Rectal smooth muscle tissue (tissue), 1 donor: ENCODE data around the gene MDM1.

Experiments
- H3K27ac ChIP-seq: one replicate; pipeline ENCODE4 v1.7.0; 2013; ENCODE audit warnings: low read depth, low read length, inconsistent platforms
- H3K27me3 ChIP-seq: one replicate; pipeline ENCODE4 v1.7.0; 2013; ENCODE audit warnings: low read length; ENCODE audit not compliant: control insufficient read depth, insufficient read depth
- H3K36me3 ChIP-seq: one replicate; pipeline ENCODE4 v1.7.0; 2013; ENCODE audit warnings: low read length; ENCODE audit not compliant: control insufficient read depth, insufficient read depth
- H3K4me1 ChIP-seq: one replicate; pipeline ENCODE4 v1.7.0; 2013; ENCODE audit warnings: low read length; ENCODE audit not compliant: control insufficient read depth, insufficient read depth
- H3K4me3 ChIP-seq: one replicate; pipeline ENCODE4 v1.7.0; 2013; ENCODE audit warnings: low read length
- H3K9ac ChIP-seq: one replicate; pipeline ENCODE4 v1.7.0; 2013; ENCODE audit warnings: low read length

The MDM1 gene

DNA sequence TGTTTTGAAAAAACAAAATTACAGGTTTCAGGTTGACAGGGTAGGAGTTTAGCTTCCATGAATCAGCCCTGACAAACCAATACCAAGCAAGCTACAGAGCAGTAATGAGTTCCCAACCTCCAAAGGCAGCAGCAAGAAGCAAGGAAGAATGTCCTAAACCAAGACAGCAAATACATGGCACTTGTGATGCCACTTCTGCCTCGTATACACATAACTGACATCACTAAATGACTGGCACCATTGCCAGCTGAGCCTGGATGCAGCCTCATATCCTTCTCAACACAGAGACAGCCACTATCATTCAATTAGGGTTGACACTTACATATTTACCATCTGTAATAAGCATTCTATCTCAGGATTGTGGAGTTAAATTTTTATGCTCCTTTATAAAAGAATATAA is 35.0 kb upstream of the MDM1 start:
- no peaks in the 10 kb centered on the region for H3K36me3 ChIP-seq
- H3K4me1 ChIP-seq, result peaks cover 9% of the 10 kb centered on the region
- no peak overlapping the region for H3K27ac ChIP-seq
- H3K4me3 ChIP-seq, result no peak overlapping the region
- no peak overlapping the region for H3K9ac ChIP-seq
- H3K27me3 ChIP-seq, result no peaks in the 10 kb centered on the region

DNA sequence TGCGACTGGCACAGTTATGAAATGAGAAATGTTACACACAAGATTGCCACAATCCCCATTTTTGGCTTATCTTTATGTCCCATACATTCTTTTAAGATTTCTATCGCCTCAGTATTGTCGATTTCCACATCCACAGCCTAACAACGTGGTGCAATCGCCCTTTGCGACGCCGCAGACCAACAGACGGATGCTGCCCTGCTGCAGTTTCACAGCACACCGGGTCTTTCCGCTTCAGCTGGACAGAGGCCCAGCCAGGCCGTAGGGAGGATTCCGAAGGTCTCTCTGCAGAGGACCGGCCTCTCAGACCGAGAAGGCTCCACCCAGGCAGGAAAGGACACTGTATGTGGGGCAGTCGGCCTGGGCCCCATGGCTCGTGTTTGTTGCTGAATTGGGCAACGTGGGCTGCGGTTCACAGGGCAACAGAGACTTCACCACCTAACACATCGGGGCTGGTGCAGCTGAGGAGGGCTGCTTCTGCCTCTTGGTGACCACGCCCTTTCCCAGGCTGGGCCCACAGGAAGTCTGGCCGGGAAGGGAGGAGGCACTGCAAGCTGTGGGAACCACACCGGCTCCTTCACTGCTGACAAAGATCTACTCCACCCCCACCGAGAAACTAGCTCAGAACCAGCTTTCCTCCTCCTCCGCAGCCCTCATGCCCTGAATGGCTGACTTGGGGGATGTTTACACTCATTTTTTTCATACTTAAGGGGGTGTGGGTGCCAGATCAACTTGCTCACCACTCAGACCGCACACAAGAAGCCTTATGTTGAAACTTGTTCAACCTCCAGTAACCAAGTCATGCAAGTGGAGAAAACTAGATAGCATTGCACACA is 32.9 kb upstream of the MDM1 start:
- Histone ChIP-seq H3K27ac (peak overlapping the region; percentile 93), H3K4me1 (peaks cover 9% of the 10 kb centered on the region), H3K9ac (peak overlapping the region; percentile 3), H3K27me3 (no peaks in the 10 kb centered on the region), H3K36me3 (no peaks in the 10 kb centered on the region), H3K4me3 (peak overlapping the region; percentile 44)

DNA sequence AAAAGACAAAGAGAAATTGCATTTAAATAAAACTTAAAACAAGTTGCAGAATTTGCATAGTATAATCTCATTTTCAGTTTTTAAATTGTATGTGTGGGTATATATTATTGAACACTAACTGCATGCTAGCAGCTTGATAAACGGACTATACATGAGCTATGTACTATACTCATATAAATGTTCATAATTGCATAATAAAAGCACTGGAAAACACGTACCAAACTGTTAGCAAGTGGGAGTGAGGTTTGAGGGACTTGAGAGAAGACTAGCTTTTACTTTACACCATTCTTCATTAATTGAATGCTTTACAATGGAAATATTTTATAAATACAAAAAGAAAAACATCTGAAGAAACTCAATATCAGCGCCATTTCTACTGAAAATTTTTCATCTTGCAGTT is 32.2 kb upstream of the MDM1 start:
- Histone ChIP-seq H3K4me3 (no peak overlapping the region), H3K4me1 (peaks cover 9% of the 10 kb centered on the region), H3K27ac (peak overlapping the region; percentile 93), H3K27me3 (no peaks in the 10 kb centered on the region), H3K36me3 (no peaks in the 10 kb centered on the region), H3K9ac (no peak overlapping the region)

DNA sequence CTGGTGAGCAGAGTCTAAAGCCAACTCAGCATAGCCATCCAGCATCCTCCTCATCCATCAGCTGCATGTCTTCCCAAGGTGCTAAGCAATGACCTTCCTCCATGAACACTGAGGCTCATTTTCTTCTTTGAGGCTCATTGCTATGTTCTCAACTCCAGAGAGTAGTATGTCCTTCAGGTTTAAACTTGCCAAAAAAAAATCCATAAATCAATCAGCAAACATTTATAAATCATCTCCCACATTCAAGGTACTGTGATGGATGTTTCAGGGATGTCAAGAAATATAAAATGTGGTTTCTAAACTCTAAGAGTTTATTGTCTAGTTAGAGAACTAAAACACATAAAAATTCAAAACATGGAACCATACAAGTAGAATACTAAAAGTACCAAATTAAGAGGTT is 29.8 kb upstream of the MDM1 start:
- H3K4me3 ChIP-seq, result no peak overlapping the region
- no peak overlapping the region for H3K9ac ChIP-seq
- no peak overlapping the region for H3K27ac ChIP-seq
- no peaks in the 10 kb centered on the region for H3K27me3 ChIP-seq
- no peaks in the 10 kb centered on the region for H3K36me3 ChIP-seq
- H3K4me1 ChIP-seq, result peaks cover 13% of the 10 kb centered on the region

DNA sequence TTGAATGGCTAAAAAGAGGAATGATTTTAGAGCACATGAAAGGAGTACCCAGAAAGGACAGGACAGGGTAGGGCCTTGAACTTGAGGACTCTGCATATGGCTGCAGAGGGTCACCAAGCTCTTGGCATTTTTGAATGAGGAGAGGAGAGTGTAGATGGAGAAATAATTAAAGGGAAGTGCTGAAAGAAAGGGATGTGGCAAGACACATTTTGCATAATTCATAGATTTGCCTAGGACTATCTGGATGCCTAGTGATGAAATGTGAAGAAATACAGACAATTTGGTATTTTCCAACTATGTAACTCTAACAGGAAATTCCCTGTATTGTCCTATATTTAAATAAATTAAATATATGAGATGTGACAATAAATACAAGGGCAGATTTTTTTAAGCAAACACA is 27.5 kb upstream of the MDM1 start:
- H3K4me1 ChIP-seq, result peaks cover 7% of the 10 kb centered on the region
- no peaks in the 10 kb centered on the region for H3K27me3 ChIP-seq
- H3K9ac ChIP-seq, result no peak overlapping the region
- H3K27ac ChIP-seq, result no peak overlapping the region
- H3K4me3 ChIP-seq, result no peak overlapping the region
- no peaks in the 10 kb centered on the region for H3K36me3 ChIP-seq

DNA sequence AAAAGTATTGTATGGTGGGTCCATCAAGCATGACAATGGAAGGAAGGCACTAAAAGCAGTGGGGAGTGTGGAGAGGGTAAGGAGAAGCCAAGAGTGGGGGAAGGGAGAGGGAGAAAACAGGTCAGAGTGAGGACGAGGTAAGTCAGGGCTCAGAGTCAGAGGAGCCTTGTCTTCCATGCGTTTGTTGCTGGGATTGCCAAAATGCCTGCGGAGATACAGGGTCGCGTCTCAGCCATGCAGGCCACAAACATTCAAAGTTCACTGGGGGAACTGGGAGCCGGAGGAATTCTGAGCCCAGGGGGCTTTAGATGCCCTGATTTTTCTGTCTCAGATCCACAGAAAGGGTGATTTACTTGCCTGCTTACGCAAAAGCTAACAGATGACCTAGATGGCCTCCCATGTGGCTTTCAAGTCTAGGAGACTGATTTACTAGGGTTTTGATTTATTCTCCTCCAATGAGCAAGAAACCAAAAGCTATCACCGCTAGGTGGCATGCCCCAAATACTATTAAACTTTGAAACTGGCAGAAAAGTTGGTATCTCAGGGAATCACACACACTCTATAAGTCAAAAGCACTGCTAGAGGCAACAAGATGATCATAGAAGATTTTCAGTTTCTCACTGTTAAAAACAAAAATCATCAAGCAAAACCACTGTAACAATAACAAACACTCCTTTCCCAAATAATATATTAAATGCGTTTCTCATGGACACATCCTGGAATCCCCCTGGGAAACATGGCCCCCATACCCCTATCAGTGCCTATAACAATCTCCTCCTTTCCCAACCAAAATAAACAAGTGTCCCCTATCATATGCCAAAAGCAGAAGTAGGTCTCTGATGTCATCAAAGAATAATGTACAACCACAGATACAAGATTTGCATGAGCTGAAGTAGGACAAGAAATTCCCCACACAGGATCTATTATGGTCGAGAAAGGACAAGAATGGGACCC is 26.6 kb upstream of the MDM1 start:
- no peak overlapping the region for H3K9ac ChIP-seq

DNA sequence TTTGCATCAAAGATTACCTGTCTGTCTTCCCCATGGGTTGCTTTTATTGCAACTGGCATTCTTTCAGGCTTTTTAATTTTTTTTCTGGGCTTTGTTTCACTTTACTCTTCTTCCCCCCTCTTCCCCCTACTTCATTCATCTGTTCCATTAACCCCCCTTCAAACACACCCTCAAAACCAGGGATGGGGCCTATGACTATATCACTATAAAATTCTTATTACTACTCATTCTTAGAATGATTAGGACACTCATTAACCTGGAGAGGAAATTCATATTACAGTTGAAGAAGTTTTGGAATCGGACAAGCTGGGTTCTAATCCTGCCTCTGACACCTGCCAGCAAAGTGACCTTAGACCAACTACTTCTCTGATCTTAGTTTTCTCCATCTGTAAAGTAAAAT is 24.8 kb upstream of the MDM1 start:
- Histone ChIP-seq H3K4me1 (peaks cover 4% of the 10 kb centered on the region), H3K36me3 (no peaks in the 10 kb centered on the region), H3K27ac (no peak overlapping the region), H3K4me3 (no peak overlapping the region), H3K27me3 (no peaks in the 10 kb centered on the region), H3K9ac (no peak overlapping the region)

More for the DNA sequence above, 26.6 kb upstream of the MDM1 start:
- Histone ChIP-seq H3K4me3 (peak overlapping the region; percentile 33), H3K4me1 (peaks cover 4% of the 10 kb centered on the region), H3K36me3 (no peaks in the 10 kb centered on the region), H3K27ac (peak overlapping the region; percentile 46), H3K27me3 (no peaks in the 10 kb centered on the region)

DNA sequence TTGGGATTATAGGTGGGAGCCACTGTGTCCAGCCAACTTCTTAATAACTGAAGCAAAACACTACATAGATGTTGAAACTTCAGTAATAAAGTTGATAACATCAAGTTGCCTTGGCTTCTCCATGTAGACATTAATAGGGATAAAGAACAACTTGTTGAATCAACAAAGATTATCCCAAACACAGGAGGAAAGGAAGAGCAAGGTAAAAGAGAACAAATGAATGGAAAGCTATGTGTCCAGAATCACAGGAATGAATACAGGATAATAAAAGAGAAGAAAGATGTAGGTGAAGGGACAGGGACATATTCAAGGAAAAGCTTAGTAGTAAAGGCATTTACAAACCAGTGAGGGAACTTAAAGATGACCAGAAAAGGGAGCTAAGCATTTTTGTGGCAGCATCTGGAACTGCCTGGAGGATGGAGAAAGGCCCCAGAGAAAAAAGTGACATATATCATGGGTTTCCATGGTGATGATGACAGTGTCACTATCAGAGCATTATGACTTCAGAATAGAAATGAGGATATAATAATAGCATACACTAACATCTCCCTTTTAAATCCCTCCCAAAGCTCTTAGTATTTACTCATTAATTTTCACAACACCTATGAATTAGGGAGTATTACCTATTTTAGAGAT is 24.0 kb upstream of the MDM1 start:
- no peaks in the 10 kb centered on the region for H3K36me3 ChIP-seq
- peaks cover 4% of the 10 kb centered on the region for H3K4me1 ChIP-seq
- H3K27me3 ChIP-seq, result no peaks in the 10 kb centered on the region
- no peak overlapping the region for H3K4me3 ChIP-seq
- H3K9ac ChIP-seq, result no peak overlapping the region
- no peak overlapping the region for H3K27ac ChIP-seq

DNA sequence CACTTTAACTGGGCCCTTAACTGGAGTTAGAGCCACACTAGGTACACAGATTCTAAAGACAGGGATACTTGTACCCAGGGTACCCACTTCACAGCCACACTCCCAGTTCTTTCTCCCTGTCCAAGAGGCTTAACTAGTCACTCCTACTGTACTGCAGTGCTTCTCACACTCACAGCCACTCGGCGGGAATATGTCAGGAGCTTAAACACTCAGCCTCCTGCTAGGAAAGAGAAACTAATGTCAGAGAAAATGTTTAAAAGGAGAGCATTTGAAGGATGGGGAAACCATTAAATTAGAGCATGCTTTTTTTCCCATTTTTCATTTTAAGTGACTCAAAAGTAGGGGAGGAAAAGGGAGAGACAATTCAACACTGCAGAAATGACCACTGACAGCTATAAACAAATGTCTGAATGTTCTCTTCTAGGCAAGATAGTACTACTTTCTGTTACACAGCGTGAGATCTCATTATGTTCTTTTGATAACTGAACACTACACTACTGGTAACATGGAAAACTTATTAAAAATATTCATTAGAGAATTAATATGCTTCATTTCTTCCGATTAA is 22.9 kb upstream of the MDM1 start:
- Histone ChIP-seq H3K4me3 (no peak overlapping the region), H3K9ac (no peak overlapping the region), H3K27me3 (no peaks in the 10 kb centered on the region), H3K4me1 (peaks cover 4% of the 10 kb centered on the region), H3K27ac (peak overlapping the region; percentile 49), H3K36me3 (no peaks in the 10 kb centered on the region)

DNA sequence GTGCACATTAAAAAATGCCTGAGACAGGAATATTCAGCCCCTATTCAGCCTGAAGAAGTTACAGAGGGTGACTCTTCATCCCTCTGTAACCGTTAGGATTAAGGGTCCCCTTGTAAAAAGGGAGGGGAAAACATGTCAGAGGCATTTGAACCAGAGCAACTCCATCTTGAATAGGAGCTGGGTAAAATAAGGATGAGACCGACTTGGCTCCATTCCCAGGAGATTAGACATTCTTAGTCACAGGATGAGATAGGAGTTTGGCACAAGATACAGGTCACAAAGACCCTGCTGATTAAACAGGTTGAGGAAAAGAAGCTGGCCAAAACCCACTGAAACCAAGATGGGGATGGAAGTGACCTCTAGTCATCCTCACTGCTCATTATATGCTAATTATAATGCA is 19.9 kb upstream of the MDM1 start:
- H3K36me3 ChIP-seq, result no peaks in the 10 kb centered on the region
- no peaks in the 10 kb centered on the region for H3K27me3 ChIP-seq
- H3K27ac ChIP-seq, result no peak overlapping the region
- no peak overlapping the region for H3K4me3 ChIP-seq
- H3K9ac ChIP-seq, result no peak overlapping the region
- peaks cover 5% of the 10 kb centered on the region for H3K4me1 ChIP-seq

DNA sequence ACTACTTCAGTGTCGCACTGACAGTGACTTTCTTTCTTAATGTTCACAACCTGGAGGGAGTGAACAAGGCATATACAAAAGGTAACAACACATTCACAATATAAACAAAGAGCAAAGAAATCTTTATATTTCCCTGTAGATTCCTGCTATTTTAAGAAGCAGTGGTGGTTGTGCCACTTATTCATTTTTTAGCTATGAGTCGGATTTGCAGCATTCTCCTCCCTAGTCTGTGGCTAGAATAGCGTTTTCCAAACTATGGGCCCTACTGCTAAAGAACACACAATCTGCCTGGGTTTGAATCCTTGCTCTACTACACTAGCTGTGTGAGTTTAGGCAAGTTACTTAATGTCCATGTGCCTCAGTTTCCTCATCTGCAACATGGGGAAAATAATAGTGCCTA is 18.6 kb upstream of the MDM1 start:
- peaks cover 5% of the 10 kb centered on the region for H3K4me1 ChIP-seq
- H3K9ac ChIP-seq, result no peak overlapping the region
- no peak overlapping the region for H3K4me3 ChIP-seq
- no peaks in the 10 kb centered on the region for H3K27me3 ChIP-seq
- no peak overlapping the region for H3K27ac ChIP-seq
- H3K36me3 ChIP-seq, result no peaks in the 10 kb centered on the region
